ENCODE results near the gene FARS2. TPM values are rescaled to one million over a fixed set of nuclear protein-coding genes. Genes with fewer than 3 reads are reported as not detected.

The FARS2 gene
- total and polyA plus RNA-seq, 4 donors: 9.2 to 31.4 (median 19.4) TPM

DNA sequence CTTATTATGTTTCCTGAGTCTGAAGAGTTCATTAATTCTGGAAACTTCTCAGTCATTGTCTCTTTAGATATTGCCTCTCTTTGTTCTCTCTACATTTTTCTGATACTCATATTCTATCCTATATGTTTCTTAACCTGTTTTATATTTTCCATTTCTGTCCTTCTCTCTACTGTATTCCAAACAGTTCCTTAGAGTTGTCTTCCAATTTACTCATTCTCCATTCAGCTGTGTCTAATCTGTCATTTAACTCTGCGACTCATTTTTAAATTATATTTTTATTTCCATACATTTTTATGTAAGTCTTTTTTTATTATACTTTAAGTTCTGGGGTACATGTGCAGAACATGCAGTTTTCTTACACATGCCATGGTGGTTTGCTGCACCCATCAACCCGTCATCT lies 493.6 kb downstream of the FARS2 start:
- TF ChIP-seq, protein P1, sequence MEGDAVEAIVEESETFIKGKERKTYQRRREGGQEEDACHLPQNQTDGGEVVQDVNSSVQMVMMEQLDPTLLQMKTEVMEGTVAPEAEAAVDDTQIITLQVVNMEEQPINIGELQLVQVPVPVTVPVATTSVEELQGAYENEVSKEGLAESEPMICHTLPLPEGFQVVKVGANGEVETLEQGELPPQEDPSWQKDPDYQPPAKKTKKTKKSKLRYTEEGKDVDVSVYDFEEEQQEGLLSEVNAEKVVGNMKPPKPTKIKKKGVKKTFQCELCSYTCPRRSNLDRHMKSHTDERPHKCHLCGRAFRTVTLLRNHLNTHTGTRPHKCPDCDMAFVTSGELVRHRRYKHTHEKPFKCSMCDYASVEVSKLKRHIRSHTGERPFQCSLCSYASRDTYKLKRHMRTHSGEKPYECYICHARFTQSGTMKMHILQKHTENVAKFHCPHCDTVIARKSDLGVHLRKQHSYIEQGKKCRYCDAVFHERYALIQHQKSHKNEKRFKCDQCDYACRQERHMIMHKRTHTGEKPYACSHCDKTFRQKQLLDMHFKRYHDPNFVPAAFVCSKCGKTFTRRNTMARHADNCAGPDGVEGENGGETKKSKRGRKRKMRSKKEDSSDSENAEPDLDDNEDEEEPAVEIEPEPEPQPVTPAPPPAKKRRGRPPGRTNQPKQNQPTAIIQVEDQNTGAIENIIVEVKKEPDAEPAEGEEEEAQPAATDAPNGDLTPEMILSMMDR (IDR thresholded peaks at IDR 0.05; ENCODE audit: control extremely low read depth, extremely low read depth): no peak
- Histone ChIP-seq H3K27me3 (ENCODE audit: control insufficient read depth in 3 of 3, insufficient read depth in 3 of 3, low read length in 2 of 3) (no peaks in the 10 kb centered on the region), H3K4me3 (no peak overlapping the region), H3K9ac (ENCODE audit: insufficient read depth in 1 of 2, low read length in 2 of 2) (no peak overlapping the region), H3K4me1 (ENCODE audit: control insufficient read depth in 5 of 5, insufficient read depth in 5 of 5, low read length in 5 of 5) (peaks cover 0 to 3% (median 0%) of the 10 kb centered on the region in 5 donors), H3K9me3 (ENCODE audit: control insufficient read depth in 4 of 4, insufficient read depth in 3 of 4, low read length in 3 of 4) (peaks cover 0 to 5% (median 2%) of the 10 kb centered on the region in 4 donors), H3K36me3 (ENCODE audit: control insufficient read depth in 4 of 4, insufficient read depth in 4 of 4, low read length in 4 of 4) (no peaks in the 10 kb centered on the region), H3K27ac (ENCODE audit: low read depth in 1 of 2, low read length in 1 of 2) (no peak overlapping the region)
- 97% methylated on average over 2 of the region's 2 CpGs for WGBS, 2 donors
- no peak for ATAC-seq (ENCODE audit: insufficient read depth, low FRiP score)
- no peak for DNase-seq

DNA sequence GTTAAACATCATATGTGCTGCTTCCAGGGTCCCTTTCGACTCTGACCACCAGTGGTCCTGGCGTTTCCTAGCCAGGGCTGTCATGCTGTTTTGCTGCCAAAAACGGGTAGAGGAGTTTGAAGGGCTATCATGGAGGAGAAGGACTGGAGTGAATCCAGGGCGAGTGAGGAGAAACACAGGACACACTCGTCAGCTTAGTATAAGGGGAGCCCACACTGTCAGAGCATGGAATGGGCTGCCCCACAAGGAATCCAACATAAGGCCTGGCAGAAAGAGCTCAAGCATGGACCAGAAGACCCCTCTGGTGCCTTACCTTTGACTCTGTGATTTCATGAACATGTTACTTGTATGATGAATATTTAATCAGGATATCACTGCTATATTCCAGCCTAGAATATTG lies 498.3 kb downstream of the FARS2 start:
- Histone ChIP-seq H3K4me3 (no peak overlapping the region), H3K36me3 (ENCODE audit: control insufficient read depth in 4 of 4, insufficient read depth in 4 of 4, low read length in 4 of 4) (peaks cover 0 to 1% (median 0%) of the 10 kb centered on the region in 4 donors), H3K9me3 (ENCODE audit: control insufficient read depth in 4 of 4, insufficient read depth in 3 of 4, low read length in 3 of 4) (no peaks in the 10 kb centered on the region), H3K27me3 (ENCODE audit: control insufficient read depth in 3 of 3, insufficient read depth in 3 of 3, low read length in 2 of 3) (no peaks in the 10 kb centered on the region), H3K27ac (ENCODE audit: low read depth in 1 of 2, low read length in 1 of 2) (no peak overlapping the region), H3K4me1 (ENCODE audit: control insufficient read depth in 5 of 5, insufficient read depth in 5 of 5, low read length in 5 of 5) (no peaks in the 10 kb centered on the region), H3K9ac (ENCODE audit: insufficient read depth in 1 of 2, low read length in 2 of 2) (no peak overlapping the region)
- ATAC-seq (ENCODE audit: insufficient read depth, low FRiP score): no peak
- WGBS, 2 donors: 94 to 96% methylated on average over 5 of the region's 5 CpGs
- no peak for DNase-seq
- TF ChIP-seq, protein P1 (IDR thresholded peaks at IDR 0.05; ENCODE audit: control extremely low read depth, extremely low read depth): no peak

DNA sequence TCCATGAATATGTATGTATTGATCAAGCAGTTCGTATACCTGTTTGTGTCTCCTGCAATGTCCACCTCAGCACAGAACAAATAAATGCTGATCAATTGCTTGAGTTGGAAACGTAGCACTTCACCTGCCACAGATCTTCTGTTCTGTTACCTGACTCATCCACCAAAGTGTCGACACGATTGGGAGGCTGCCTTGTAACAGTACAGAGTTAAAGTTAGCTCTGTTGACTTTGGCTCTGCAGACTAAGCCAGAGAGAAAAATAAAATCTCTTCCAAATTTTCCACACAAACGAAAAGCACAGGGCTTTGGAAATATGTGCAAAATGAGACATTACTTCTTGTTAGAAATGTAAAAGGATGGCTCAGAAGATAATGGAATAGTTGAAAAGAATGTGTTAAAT lies 500.1 kb downstream of the FARS2 start:
- no peak overlapping the region for H3K27ac ChIP-seq (ENCODE audit: low read depth in 1 of 2, low read length in 1 of 2)
- H3K36me3 ChIP-seq (ENCODE audit: control insufficient read depth in 4 of 4, insufficient read depth in 4 of 4, low read length in 4 of 4): peaks cover 0 to 1% (median 0%) of the 10 kb centered on the region in 4 donors
- WGBS, 2 donors: 85 to 88% methylated on average over 5 of the region's 5 CpGs
- H3K27me3 ChIP-seq (ENCODE audit: control insufficient read depth in 3 of 3, insufficient read depth in 3 of 3, low read length in 2 of 3): no peaks in the 10 kb centered on the region
- ATAC-seq (ENCODE audit: insufficient read depth, low FRiP score) (no peak), DNase-seq (no peak)
- no peaks in the 10 kb centered on the region for H3K9me3 ChIP-seq (ENCODE audit: control insufficient read depth in 4 of 4, insufficient read depth in 3 of 4, low read length in 3 of 4)
- H3K4me1 ChIP-seq (ENCODE audit: control insufficient read depth in 5 of 5, insufficient read depth in 5 of 5, low read length in 5 of 5): no peaks in the 10 kb centered on the region
- no peak overlapping the region for H3K9ac ChIP-seq (ENCODE audit: insufficient read depth in 1 of 2, low read length in 2 of 2)
- H3K4me3 ChIP-seq: no peak overlapping the region
- TF ChIP-seq, protein P1 (IDR thresholded peaks at IDR 0.05; ENCODE audit: control extremely low read depth, extremely low read depth): no peak

DNA sequence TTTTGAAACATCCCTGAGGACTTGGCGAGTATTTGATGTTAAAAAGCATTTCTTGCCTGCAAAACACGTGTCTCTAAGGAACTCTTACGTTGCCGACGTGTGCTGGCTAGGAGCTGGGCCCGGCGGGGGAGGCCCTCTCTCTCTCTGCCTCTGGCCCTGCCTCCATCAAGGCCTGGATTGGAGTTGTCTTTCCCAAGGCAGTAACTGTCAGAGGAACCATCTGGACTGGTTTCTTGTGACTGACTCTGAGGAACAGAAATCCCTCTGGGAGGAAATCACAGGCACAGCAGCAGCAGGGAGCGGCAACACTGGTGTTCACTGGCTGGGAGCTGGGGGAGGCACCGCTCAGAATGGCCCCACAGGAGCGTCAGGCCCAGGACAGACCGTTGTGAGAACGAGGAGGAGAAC lies 501.3 kb downstream of the FARS2 start:
- TF ChIP-seq, protein P1 (IDR thresholded peaks at IDR 0.05; ENCODE audit: control extremely low read depth, extremely low read depth): no peak
- Histone ChIP-seq H3K9ac (ENCODE audit: insufficient read depth in 1 of 2, low read length in 2 of 2) (no peak overlapping the region), H3K4me3 (no peak overlapping the region), H3K27me3 (ENCODE audit: control insufficient read depth in 3 of 3, insufficient read depth in 3 of 3, low read length in 2 of 3) (no peaks in the 10 kb centered on the region), H3K27ac (ENCODE audit: low read depth in 1 of 2, low read length in 1 of 2) (no peak overlapping the region), H3K4me1 (ENCODE audit: control insufficient read depth in 5 of 5, insufficient read depth in 5 of 5, low read length in 5 of 5) (no peaks in the 10 kb centered on the region), H3K9me3 (ENCODE audit: control insufficient read depth in 4 of 4, insufficient read depth in 3 of 4, low read length in 3 of 4) (no peaks in the 10 kb centered on the region), H3K36me3 (ENCODE audit: control insufficient read depth in 4 of 4, insufficient read depth in 4 of 4, low read length in 4 of 4) (peaks cover 0 to 1% (median 0%) of the 10 kb centered on the region in 4 donors)
- no peak for DNase-seq
- 84 to 92% methylated on average over 12 of the region's 12 CpGs for WGBS, 2 donors
- no peak for ATAC-seq (ENCODE audit: insufficient read depth, low FRiP score)
